ENCODE data around the gene RPS6KC1.
"Not testable (repeated sequence)": the region's sequence is repeated elsewhere in the genome, so short reads cannot be mapped to it uniquely, and the experiment has no call there.

RPS6KC1 gene

DNA sequence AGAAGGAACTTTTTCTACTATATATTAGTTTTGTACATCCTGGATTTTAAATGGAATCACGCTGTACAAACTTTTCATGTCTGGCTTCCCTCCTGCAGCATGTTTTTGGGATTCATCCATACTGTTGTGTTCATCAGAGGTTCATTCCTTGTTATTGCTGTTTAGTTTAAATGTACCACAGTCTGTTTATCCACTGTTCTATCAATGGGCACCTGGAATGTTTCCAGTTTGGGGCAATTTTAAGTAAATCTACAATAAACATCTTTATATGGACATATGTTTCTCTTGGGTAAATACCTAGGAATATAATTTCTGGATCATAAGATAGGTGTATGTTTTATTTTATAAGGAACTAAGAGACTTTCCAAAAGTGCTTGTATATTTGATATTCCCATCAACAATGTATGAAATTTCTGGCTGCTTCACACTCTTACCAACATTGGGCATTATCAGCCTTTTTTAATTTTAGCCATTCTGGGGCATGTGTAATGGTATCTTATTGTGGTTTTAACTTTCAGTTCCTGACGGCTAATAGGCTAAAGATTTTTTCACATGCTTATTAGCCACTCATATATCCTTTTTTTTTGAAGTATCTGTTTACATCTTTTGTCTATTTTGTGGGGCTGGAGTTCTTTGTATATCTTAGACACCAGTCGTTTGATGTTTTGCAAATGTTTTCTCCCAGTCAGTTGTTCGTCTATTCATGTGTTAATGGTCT lies 48.8 kb downstream of the RPS6KC1 start:
- TF ChIP-seq, protein P1, sequence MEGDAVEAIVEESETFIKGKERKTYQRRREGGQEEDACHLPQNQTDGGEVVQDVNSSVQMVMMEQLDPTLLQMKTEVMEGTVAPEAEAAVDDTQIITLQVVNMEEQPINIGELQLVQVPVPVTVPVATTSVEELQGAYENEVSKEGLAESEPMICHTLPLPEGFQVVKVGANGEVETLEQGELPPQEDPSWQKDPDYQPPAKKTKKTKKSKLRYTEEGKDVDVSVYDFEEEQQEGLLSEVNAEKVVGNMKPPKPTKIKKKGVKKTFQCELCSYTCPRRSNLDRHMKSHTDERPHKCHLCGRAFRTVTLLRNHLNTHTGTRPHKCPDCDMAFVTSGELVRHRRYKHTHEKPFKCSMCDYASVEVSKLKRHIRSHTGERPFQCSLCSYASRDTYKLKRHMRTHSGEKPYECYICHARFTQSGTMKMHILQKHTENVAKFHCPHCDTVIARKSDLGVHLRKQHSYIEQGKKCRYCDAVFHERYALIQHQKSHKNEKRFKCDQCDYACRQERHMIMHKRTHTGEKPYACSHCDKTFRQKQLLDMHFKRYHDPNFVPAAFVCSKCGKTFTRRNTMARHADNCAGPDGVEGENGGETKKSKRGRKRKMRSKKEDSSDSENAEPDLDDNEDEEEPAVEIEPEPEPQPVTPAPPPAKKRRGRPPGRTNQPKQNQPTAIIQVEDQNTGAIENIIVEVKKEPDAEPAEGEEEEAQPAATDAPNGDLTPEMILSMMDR (IDR thresholded peaks at IDR 0.05; ENCODE audit: low read depth, low read length), result no peak
- H3K4me3 ChIP-seq (ENCODE audit: low read depth, low read length), result no peak overlapping the region

DNA sequence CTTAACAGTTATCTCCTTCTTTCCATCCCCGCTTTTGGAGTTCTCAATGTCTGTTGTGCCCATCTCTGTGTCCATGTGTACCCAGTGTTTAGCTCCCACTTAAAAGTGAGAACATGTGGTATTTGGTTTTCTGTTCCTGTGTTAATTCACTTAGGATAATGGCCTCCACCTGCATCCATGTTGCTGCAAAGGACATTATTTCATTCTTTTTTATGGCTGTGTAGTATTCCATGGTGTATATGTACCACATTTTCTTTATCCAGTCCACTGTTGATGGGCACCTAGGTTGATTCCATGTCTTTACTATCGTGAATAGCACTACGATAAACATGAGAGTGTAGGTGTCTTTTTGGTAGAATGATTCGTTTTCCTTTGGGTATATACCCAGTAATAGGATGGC lies 49.5 kb downstream of the RPS6KC1 start:
- not testable (repeated sequence) for H3K4me3 ChIP-seq (ENCODE audit: low read depth, low read length)

DNA sequence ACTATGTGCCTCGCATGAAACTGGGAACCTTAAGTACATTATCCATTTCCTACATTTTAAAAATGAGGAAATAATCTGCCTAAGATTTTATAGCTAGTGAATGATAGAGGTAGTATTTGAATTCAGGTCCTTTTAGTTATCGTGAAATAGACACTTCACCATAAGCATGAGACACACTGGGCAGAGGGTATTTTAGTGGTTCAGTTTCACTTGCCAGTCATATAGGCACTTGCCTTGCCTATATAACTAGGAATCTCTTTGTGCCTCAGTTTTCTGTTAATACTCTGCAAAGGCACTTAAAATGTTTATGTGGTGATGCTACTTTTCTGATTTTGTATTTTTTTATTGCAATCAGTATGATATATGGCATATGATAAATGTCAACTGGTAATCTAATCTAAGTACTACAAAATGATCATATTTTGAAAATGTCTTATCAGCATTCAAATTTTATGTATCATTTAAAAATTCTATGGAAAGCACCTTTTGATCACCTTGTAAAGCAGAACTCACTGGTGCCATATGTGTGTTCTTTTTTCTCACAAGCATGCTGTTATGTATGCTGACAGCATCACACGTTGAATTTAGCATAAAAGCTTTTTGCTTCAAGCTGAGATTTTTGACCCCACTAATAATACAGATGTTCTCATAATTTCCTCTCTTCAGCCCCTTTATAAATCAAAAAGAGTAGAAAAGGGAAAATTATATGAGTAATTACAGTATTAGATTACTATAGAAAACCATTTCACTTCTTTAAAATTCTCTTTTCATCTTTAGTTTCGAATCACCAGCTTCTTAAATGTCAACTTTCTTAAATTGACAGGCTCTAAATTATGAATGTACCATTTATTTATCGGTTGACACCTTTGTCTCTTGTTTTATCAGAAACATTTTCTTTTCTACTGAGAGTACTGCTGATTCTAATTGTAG lies 52.6 kb downstream of the RPS6KC1 start:
- no peak overlapping the region for H3K4me3 ChIP-seq (ENCODE audit: low read depth, low read length)
- TF ChIP-seq, protein P1 (IDR thresholded peaks at IDR 0.05; ENCODE audit: low read depth, low read length), result no peak

DNA sequence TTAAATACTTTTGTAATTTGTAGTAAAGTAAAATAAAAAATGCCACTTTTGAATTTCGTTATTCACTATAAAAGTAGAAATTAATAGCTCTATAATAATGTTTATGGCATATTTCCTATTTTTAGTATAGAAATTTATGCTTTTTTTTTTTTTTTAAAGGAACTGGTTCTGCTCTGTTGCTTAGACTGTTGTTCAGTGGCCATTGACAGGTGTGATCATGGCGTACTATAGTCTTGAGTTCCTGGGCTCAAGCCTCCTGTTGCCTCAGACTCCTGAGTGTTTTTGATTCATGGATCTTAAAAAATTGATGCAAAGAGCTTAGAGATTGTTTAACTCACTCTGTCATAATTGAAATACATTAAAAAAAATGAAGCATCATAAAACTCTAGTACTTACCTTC lies 53.6 kb downstream of the RPS6KC1 start:
- H3K4me3 ChIP-seq (ENCODE audit: low read depth, low read length), result no peak overlapping the region
- TF ChIP-seq, protein P1 (IDR thresholded peaks at IDR 0.05; ENCODE audit: low read depth, low read length), result no peak

DNA sequence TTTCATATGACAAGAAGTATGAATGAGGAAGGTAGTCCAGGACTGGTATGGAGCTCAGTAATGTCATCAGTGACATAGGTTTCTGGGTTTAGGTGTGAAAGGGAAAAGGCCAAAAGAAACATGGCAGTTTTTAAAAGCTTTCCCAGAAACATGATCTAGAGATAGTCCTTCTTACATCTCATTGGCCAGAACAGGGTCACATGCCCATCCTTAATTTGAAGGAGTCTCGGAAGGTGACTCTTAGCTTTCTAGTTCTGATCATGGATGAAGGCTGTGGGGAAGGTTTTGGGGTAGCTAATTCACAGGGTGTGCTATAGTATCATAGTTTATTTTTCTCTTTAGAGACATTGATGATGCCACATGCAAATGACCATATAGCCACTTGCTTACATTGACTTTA lies 55.3 kb downstream of the RPS6KC1 start:
- TF ChIP-seq, protein P1 (IDR thresholded peaks at IDR 0.05; ENCODE audit: low read depth, low read length), result no peak
- no peak overlapping the region for H3K4me3 ChIP-seq (ENCODE audit: low read depth, low read length)

DNA sequence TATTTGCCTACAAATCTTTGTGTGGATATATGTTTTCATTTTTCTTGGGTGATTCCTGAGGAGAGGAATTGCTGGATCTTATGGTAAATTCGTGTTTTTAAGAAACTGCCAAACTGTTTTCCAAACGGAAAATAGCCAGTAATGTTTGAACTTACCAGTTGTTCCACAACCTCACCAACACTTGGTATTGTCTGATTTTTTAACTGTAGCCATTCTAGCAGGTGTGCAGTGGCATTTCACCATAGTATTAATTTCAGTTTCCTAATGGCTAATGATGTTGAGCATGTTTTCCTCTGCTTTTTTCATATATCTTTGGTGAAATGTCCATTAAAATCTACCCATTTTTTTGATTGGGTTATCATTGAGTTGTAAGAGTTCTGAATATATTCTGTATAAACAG lies 56.6 kb downstream of the RPS6KC1 start:
- H3K4me3 ChIP-seq (ENCODE audit: low read depth, low read length), result no peak overlapping the region
- TF ChIP-seq, protein P1 (IDR thresholded peaks at IDR 0.05; ENCODE audit: low read depth, low read length), result no peak

DNA sequence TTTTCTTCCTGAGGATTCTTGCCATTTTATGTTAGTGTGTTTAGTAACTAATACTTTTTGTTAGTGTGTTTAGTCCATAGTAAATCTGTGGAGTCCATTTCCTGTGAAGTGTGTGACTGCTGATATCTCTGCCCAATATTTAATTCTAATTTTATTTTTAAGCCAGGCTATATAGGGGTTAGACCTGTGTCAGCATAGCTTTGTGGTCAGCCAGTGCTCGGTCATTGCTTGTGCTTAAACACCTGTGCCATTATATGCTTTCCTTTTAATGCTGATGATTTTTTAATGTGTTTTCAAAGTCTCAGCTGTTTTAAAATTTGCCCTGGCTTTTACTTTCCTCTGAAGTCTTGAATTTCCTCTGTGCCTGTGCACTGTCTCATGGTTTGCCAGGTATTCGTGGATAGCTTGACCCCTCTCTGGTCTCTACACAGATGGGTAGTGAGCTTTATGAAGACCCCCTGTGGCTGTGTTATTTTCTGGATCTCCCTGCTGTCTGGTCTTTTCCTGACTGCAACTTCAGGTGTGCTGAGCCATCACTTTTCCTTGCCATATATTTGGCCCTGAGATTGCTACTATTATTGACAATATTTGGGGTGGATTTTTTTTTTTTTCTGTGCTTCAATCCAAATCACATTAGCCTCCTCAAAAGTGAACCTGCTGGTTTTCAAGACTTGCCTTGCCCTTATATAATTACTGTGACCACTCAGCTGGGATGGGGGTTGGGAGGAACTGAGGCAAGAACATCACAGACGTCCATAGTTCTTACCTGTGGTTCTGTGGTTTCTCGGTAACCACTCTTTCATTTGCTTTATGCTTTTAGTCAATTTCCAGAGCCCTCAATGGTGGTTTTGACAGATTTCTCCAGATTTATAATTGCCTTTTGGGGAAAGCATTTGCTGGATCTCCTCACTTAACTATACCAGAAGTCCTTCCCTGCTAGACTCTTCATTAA lies 59.6 kb downstream of the RPS6KC1 start:
- TF ChIP-seq, protein P1 (IDR thresholded peaks at IDR 0.05; ENCODE audit: low read depth, low read length), result no peak

More for the DNA sequence above, 59.6 kb downstream of the RPS6KC1 start:
- H3K4me3 ChIP-seq (ENCODE audit: low read depth, low read length), result no peak overlapping the region
